HG03280 (cell line): ENCODE measurements around the gene RORB.

Experiments
- ATAC-seq: cut with Tn5 transposase; IDR thresholded peaks from one replicate; pipeline ENCODE4 v1.9.1; 2021; ENCODE audit warnings: mild to moderate bottlenecking, moderate library complexity; ENCODE audit not compliant: unreplicated experiment

RORB gene

DNA sequence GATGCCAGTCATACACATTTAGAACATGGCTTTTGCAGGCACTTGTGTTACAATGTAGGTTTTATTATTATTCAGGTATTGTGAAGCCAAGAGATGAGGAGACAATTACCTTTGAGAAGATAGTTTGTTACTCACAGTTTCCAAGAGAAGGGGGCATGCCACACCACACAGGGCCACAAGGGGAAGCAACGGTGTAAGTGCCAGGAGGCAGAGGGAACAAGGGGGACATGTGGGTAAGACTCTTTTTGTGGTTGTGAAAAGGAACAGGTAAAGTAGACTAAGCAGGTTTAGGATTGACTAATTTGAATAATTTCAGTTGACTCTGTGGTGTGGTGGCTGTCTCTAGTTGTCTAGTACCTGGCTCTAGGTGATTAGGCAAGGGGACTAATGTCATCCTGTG is 199.4 kb downstream of the RORB start:
- ATAC-seq: no peak

DNA sequence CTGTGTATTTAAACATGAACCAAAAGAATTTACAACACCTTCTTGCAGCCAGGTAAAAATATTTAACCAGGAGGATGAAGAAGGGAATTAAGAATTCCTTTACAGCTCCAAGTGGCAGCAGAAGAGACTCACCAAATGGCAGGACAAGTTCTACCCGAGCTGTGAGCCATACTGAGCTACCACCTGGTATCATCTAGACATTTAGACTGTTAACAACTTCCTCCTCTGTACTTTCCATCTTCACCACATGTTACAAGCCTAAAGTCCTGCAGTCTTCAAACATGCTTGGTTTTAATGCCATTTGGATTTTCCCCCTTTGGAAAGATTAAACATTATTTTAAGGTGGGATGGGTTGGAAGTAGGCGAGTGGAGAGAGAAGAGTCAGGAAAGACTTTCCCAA is 200.4 kb downstream of the RORB start:
- no peak for ATAC-seq

DNA sequence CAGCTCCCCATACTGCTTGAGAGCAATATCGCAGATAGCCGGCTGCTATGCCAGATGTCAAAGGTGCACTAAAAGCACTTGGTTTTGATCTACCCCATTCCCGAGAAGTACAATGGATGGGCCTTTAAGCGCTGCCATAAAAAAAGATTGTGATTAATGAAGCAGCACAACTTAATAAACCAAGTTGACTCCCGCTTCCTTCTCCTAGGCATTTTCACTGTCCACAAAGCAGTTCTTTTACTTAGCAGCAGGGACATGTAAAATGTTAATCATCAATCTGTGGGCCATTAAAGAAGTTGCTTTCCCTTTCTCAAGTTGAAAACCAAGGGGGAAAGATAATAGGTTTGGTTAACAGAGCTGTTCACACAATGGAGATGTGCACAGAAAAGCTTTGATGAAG is 214.2 kb downstream of the RORB start:
- ATAC-seq: no peak

DNA sequence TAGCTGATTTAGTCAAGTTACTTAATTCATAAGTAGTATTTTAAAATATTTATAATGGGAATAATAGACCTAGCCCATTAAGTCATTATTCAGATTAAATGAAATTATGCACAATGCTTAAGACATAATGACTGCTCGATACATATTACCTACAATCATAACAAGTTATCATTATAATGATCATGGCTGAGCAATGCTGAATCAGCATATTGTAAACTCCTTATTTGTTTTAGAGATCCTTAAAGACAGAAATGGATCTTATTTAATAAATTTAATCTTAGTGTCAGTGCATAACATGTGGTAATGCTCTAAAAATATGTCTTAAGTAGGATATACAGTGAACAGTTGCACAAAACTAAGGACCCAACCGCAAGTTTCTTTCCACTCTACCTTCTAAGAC is 221.6 kb downstream of the RORB start:
- ATAC-seq: no peak

DNA sequence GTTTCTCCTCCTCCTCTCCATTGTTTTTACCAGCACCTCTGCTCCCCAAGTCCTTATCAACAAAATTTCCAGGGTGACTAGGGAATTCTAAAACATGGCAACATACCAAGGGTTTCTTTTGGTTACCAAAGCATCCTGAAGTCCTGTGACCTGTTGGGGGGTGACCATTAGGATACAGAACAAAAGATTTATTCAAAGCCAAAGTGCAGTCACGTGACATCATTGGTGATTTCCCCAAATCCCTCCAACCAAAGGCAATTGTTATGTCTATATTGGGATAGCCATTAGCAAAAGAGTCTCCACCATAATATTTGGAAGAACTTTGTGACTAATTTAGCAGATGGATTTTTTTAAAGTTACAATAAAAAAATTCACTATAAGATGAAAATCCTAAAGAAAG is 222.2 kb downstream of the RORB start:
- no peak for ATAC-seq

DNA sequence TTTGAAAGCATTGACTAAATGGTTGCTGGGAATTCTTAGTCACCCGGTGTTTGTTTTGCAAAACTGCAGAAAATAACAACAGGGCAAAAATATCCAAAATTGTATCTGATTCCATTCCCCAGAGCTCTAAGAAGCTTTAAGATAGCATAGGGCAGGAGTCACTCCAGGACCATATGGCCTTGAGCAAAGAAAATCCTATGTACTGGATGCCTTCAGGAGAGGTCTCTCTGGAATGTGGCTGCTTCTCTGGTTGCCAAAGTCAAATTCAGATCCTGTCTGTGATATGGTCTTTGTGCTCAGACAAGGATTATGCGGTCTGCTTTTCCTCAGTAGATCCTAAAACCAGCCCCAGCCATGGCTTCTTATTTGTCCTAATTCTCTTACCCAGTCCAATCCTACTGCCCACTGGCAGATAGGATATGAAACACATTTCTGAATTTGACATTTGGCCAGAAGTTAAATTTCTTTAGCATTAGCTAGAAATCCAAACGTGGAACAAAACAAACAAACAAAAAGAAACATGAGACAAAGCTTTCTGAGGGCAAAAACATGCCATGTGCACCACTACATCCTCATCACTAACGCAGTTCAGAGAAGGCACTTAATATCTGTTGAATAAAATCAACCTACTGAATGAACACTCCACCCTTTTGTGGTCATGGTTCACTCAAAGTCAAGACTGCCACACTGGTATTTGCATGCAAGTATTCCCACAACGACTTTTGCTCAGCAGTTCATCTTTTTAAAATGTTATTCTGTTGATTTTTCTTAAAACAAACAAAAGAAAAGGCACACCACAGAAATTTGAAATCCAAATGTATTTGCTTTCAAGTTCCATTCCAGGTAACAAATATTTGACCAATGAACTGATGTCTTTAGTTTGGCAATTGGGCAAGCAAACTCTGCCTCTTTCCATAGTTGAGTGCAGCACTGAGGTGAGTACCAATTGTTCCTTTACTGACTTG is 224.8 kb downstream of the RORB start:
- ATAC-seq: no peak

DNA sequence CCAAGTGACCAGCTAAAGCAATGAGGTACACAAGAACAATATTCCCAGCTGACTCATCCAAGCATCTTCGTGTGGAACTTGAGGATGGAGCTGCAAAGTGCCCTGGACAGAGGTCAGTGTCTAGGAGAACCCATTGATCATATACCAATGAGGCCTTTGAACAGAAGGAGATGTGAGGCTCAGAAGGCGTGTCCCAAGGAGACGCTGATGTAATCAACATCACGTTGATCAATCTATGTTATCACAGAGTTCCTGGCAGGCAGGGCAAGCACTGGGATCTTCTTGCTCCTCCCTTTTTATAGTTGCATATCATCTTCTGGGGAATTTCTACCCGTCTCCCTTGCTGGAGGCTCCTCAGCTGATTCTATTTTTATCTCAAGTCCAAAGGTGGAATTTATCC is 227.2 kb downstream of the RORB start:
- ATAC-seq: no peak

DNA sequence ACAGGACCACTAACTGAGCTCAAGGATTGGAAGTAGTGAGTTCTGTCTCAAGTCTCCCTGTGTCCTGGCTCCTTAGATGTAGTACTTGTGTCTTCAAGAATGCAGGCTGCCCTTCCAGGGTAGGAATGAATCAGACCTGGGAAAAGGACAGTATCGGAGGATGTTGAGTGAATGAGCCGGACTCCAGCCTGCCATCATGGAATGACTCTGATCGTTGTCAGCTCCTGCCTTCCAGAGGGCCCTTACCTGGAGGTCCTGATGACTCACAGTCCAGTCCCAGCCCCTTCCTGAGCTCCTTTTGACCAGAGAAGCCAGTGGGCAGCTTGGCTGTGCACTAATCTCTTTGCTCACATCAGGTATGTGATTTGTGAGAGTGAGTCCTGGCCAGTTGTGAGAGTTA is 229.4 kb downstream of the RORB start:
- no peak for ATAC-seq

DNA sequence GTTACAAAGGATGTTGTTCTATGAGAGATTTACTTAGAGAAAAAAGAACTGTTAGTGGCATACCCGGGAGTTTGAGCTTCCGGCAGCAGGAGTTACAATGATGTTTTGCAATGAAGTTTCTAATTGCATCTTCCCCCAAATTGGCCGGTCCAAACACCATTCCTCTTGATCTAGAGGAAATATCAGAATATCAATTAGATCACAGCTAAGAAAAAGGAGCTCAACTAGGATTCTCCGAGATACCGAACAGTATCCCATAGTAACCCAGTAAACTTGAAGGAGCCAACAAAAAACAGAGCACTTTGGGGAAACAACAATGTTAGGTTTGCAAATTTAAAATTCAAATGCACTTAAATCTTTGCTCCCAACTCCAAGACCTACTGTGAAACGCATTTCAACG is 231.0 kb downstream of the RORB start:
- ATAC-seq: no peak

DNA sequence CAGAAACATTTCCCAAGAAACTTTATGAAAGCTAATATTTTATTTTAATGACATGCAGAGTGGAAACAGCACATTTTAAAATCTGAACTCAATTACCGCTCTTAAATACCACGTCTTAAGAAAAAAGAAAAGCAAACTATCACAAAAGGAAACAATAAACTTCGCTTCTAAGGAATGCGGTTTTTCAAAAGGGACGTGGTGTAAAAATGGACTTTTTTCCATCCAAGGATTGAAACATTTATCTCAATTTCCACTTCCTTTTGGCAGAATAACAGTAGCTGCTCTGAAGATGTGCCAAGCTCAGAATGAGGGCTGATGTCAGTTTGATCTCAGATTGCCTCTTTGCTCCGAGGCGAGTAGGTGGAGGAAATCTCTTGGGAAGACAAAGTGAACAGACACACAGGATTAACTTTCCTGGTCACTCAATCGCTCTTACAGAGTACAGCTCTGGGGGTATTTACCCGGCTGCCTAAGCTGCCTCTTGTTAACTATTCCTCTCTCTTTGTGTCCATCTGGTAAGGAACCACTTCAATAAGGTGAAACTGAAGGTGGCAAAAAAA is 232.1 kb downstream of the RORB start:
- ATAC-seq: no peak

DNA sequence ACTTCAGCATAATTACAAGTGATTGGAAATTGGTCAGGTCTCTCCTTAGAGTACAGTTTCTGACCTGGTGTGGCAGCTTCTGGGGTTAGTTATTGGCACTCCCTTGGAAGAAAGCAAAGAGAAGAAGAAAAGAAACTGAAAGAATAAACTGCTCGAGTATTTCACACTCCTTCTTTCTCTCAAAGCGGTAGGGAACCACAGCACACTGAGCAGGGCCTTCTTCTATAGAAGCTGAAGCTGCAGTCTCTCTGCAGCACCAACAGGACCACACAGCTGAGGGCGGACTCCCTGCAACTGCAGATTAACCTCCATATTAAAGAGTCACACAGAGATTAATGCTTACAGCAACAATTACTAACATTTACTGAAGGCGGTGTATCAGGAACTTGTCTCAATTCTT is 238.6 kb downstream of the RORB start:
- ATAC-seq: no peak

DNA sequence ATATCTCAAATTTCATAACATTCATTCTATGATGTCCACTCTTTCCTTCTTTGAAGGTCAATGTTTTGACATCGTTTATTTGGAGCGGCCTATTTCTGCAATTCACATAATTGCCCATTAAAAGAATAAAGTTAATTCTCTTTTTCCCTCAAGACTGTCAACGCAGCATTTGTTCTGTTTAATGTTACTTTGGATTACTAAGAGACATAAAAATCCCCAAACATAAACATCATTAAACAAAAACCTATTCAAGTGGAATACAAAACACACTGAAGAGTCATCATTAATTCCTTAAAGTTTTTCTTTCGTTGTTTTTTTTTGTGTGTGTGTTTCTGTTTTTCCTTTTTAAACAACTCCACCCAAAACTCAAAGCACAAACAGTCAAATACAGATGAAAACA is 239.5 kb downstream of the RORB start:
- ATAC-seq: no peak

DNA sequence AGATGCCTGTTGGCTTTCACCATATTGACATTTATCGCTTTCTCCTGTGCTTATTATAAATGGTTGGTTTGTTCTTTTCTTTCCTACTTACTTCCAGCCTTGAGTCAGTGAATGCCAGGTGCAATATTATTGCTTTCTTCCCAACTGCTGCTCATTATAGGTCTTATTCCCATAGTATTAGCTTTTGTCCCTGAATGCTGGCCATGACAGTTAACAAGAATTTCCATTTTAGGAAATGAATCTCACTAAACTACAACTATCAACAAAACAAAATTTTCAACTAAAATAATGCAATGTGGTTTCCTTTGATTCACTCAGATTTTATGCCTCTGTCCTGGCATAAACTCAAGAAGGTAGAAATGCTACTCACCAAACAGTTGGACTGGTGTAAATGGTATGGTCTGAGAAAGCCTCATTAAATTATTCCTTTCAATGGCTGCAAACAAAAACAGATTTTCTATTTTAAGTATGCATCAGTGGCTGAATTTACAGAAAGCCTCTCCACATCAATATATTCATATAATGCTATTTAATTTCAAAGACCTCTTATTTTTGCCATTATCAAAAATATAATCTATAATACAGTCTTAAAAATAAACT is 245.2 kb downstream of the RORB start:
- ATAC-seq: no peak
